A549 (cell line): ENCODE results near the gene COPS6. TPM values are rescaled to one million over a fixed set of nuclear protein-coding genes. Genes with fewer than 3 reads are reported as not detected.

ENCODE experiments used
- polyA plus RNA-seq, 4 experiments: library from polyadenylated mRNA; depleted of rRNA in 3 of 4; stranded (reverse); fragments of >200 nt; fragmentation: RNase III in 1 of 4; extraction: RNeasy Plus Mini Kit Qiagen cat#74134 plus additional on column Dnase treatment in 1 of 4; gene quantifications; 2 replicates in 3 of 4; 3 replicates in 1 of 4; pipeline ENCODE4 v1.2.3, GENCODE V29; 2011 to 2017
- small RNA-seq, 6 experiments: library from RNA; depleted of rRNA; stranded (forward); fragments of <200 nt; gene quantifications; one replicate each; pipeline ENCODE3, GENCODE V24; 2012

COPS6 gene
- polyA plus RNA-seq, 2 of the 4 experiments (the other 2 are of a cell fraction): 192 to 219 TPM

Small RNA genes within 50 kb of the gene (small RNA-seq; reads per million reads assigned to genes)
- gene MIR106B (337 to 86,167 (median 23,897) reads per million in 6 experiments), gene MIR25 (102 to 12,205 (median 6,822) reads per million in 6 experiments), gene MIR93 (1,888 to 110,326 (median 81,840) reads per million in 6 experiments)

Other genes with a start within 250 kb of the COPS6 start
- gene OR2AE1, start 211.9 kb upstream of the COPS6 start, polyA plus RNA-seq (2011; rRNA removed): 0.09 and 0.15 TPM in 2 replicates
- gene OR2AE1, start 211.9 kb upstream of the COPS6 start, polyA plus RNA-seq (2017; fragmentation: RNase III; extraction: RNeasy Plus Mini Kit Qiagen cat#74134 plus additional on column Dnase treatment): not detected in 3 replicates
- 33.8 and 34.3 TPM in 2 replicates for gene TRIM4, start 169.4 kb upstream of the COPS6 start, polyA plus RNA-seq (2011; rRNA removed)
- gene TRIM4, start 169.4 kb upstream of the COPS6 start, polyA plus RNA-seq (2017; fragmentation: RNase III; extraction: RNeasy Plus Mini Kit Qiagen cat#74134 plus additional on column Dnase treatment): 25.6 to 26.5 TPM (median 25.9 TPM) in 3 replicates
- gene GJC3, start 159.3 kb upstream of the COPS6 start, polyA plus RNA-seq (2011; rRNA removed): 0.30 and 0.36 TPM in 2 replicates
- gene GJC3, start 159.3 kb upstream of the COPS6 start, polyA plus RNA-seq (2017; fragmentation: RNase III; extraction: RNeasy Plus Mini Kit Qiagen cat#74134 plus additional on column Dnase treatment): 0.10 to 0.20 TPM in 2 of 3 replicates, not detected in the other
- gene AZGP1, start 112.9 kb upstream of the COPS6 start, polyA plus RNA-seq (2011; rRNA removed): 0.13 and 0.48 TPM in 2 replicates
- gene AZGP1, start 112.9 kb upstream of the COPS6 start, polyA plus RNA-seq (2017; fragmentation: RNase III; extraction: RNeasy Plus Mini Kit Qiagen cat#74134 plus additional on column Dnase treatment): 0.07 TPM in 1 of 3 replicates, not detected in the others
- gene ZKSCAN1, start 73.4 kb upstream of the COPS6 start, polyA plus RNA-seq (2011; rRNA removed): 23.9 and 25.7 TPM in 2 replicates
- 11.4 to 11.9 TPM (median 11.4 TPM) in 3 replicates for gene ZKSCAN1, start 73.4 kb upstream of the COPS6 start, polyA plus RNA-seq (2017; fragmentation: RNase III; extraction: RNeasy Plus Mini Kit Qiagen cat#74134 plus additional on column Dnase treatment)
- gene ZSCAN21, start 39.2 kb upstream of the COPS6 start, polyA plus RNA-seq (2011; rRNA removed): 17.9 and 18.3 TPM in 2 replicates
- gene ZSCAN21, start 39.2 kb upstream of the COPS6 start, polyA plus RNA-seq (2017; fragmentation: RNase III; extraction: RNeasy Plus Mini Kit Qiagen cat#74134 plus additional on column Dnase treatment): 8.3 to 9.2 TPM (median 9.1 TPM) in 3 replicates
- gene ZNF3, start 7.2 kb upstream of the COPS6 start, polyA plus RNA-seq (2011; rRNA removed): 29.0 and 30.2 TPM in 2 replicates
- 19.9 to 23.7 TPM (median 22.5 TPM) in 3 replicates for gene ZNF3, start 7.2 kb upstream of the COPS6 start, polyA plus RNA-seq (2017; fragmentation: RNase III; extraction: RNeasy Plus Mini Kit Qiagen cat#74134 plus additional on column Dnase treatment)
- 138 and 145 TPM in 2 replicates for gene MCM7, start 12.4 kb downstream of the COPS6 start, polyA plus RNA-seq (2011; rRNA removed)
- 265 to 287 TPM (median 280 TPM) in 3 replicates for gene MCM7, start 12.4 kb downstream of the COPS6 start, polyA plus RNA-seq (2017; fragmentation: RNase III; extraction: RNeasy Plus Mini Kit Qiagen cat#74134 plus additional on column Dnase treatment)
- gene AP4M1, start 12.7 kb downstream of the COPS6 start, polyA plus RNA-seq (2011; rRNA removed): 13.7 and 16.6 TPM in 2 replicates
- gene AP4M1, start 12.7 kb downstream of the COPS6 start, polyA plus RNA-seq (2017; fragmentation: RNase III; extraction: RNeasy Plus Mini Kit Qiagen cat#74134 plus additional on column Dnase treatment): 16.5 to 18.3 TPM (median 18.1 TPM) in 3 replicates
- 36.2 and 45.1 TPM in 2 replicates for gene TAF6, start 30.4 kb downstream of the COPS6 start, polyA plus RNA-seq (2011; rRNA removed)
- 57.0 to 62.5 TPM (median 57.1 TPM) in 3 replicates for gene TAF6, start 30.4 kb downstream of the COPS6 start, polyA plus RNA-seq (2017; fragmentation: RNase III; extraction: RNeasy Plus Mini Kit Qiagen cat#74134 plus additional on column Dnase treatment)
- gene CNPY4, start 30.7 kb downstream of the COPS6 start, polyA plus RNA-seq (2011; rRNA removed): 11.3 and 11.7 TPM in 2 replicates
- 16.8 to 26.2 TPM (median 22.8 TPM) in 3 replicates for gene CNPY4, start 30.7 kb downstream of the COPS6 start, polyA plus RNA-seq (2017; fragmentation: RNase III; extraction: RNeasy Plus Mini Kit Qiagen cat#74134 plus additional on column Dnase treatment)
- 0.45 and 0.63 TPM in 2 replicates for gene MBLAC1, start 38.0 kb downstream of the COPS6 start, polyA plus RNA-seq (2011; rRNA removed)
- 2.5 to 3.3 TPM (median 2.6 TPM) in 3 replicates for gene MBLAC1, start 38.0 kb downstream of the COPS6 start, polyA plus RNA-seq (2017; fragmentation: RNase III; extraction: RNeasy Plus Mini Kit Qiagen cat#74134 plus additional on column Dnase treatment)
- 123 and 152 TPM in 2 replicates for gene LAMTOR4, start 59.9 kb downstream of the COPS6 start, polyA plus RNA-seq (2011; rRNA removed)
- gene LAMTOR4, start 59.9 kb downstream of the COPS6 start, polyA plus RNA-seq (2017; fragmentation: RNase III; extraction: RNeasy Plus Mini Kit Qiagen cat#74134 plus additional on column Dnase treatment): 168 to 180 TPM (median 177 TPM) in 3 replicates
- 3.4 and 5.7 TPM in 2 replicates for gene TRAPPC14, start 69.8 kb downstream of the COPS6 start, polyA plus RNA-seq (2011; rRNA removed)
- 12.0 to 15.6 TPM (median 14.1 TPM) in 3 replicates for gene TRAPPC14, start 69.8 kb downstream of the COPS6 start, polyA plus RNA-seq (2017; fragmentation: RNase III; extraction: RNeasy Plus Mini Kit Qiagen cat#74134 plus additional on column Dnase treatment)
- gene GAL3ST4, start 79.6 kb downstream of the COPS6 start, polyA plus RNA-seq (2011; rRNA removed): 0.27 and 0.56 TPM in 2 replicates
- 0.08 to 0.16 TPM (median 0.10 TPM) in 3 replicates for gene GAL3ST4, start 79.6 kb downstream of the COPS6 start, polyA plus RNA-seq (2017; fragmentation: RNase III; extraction: RNeasy Plus Mini Kit Qiagen cat#74134 plus additional on column Dnase treatment)
- 1.1 and 1.8 TPM in 2 replicates for gene GPC2, start 88.4 kb downstream of the COPS6 start, polyA plus RNA-seq (2011; rRNA removed)
- 1.9 to 3.0 TPM (median 2.9 TPM) in 3 replicates for gene GPC2, start 88.4 kb downstream of the COPS6 start, polyA plus RNA-seq (2017; fragmentation: RNase III; extraction: RNeasy Plus Mini Kit Qiagen cat#74134 plus additional on column Dnase treatment)
- 0.25 and 0.36 TPM in 2 replicates for gene STAG3, start 88.9 kb downstream of the COPS6 start, polyA plus RNA-seq (2011; rRNA removed)
- 0.50 to 0.66 TPM (median 0.55 TPM) in 3 replicates for gene STAG3, start 88.9 kb downstream of the COPS6 start, polyA plus RNA-seq (2017; fragmentation: RNase III; extraction: RNeasy Plus Mini Kit Qiagen cat#74134 plus additional on column Dnase treatment)
- not detected in 2 replicates for gene PVRIG, start 131.0 kb downstream of the COPS6 start, polyA plus RNA-seq (2011; rRNA removed)
- not detected in 3 replicates for gene PVRIG, start 131.0 kb downstream of the COPS6 start, polyA plus RNA-seq (2017; fragmentation: RNase III; extraction: RNeasy Plus Mini Kit Qiagen cat#74134 plus additional on column Dnase treatment)
- 0.04 TPM in 1 of 2 replicates, not detected in the other for gene SPDYE3, start 218.7 kb downstream of the COPS6 start, polyA plus RNA-seq (2011; rRNA removed)
- gene SPDYE3, start 218.7 kb downstream of the COPS6 start, polyA plus RNA-seq (2017; fragmentation: RNase III; extraction: RNeasy Plus Mini Kit Qiagen cat#74134 plus additional on column Dnase treatment): 0.04 TPM in 1 of 3 replicates, not detected in the others